DND-41 (cell line): Measurements from ENCODE around the gene BTBD8.

Experiments
- ATAC-seq: fragments of 200-7000 bp; cut with Tn5 transposase; 3 replicates; pipeline ENCODE4 v1.9.1; 2021; ENCODE audit warnings: low read depth; ENCODE audit not compliant: insufficient read depth
- DNase-seq: peaks from one replicate; pipeline ENCODE4 v3.0.0-alpha.2; 2020
- H2AFZ ChIP-seq: 2 replicates; pipeline ENCODE4 v1.6.0; 2012; ENCODE audit warnings: low read depth, low read length
- H3K27ac ChIP-seq: 2 replicates; pipeline ENCODE4 v1.5.1; 2012; ENCODE audit warnings: low read length, inconsistent platforms
- H3K27me3 ChIP-seq: fragments of 200-600 bp; sonication (generic); 2 replicates; pipeline ENCODE4 v1.6.0; 2012; ENCODE audit warnings: low read length, mild to moderate bottlenecking, inconsistent platforms; ENCODE audit not compliant: insufficient read depth, poor library complexity
- H3K36me3 ChIP-seq: 2 replicates; pipeline ENCODE4 v1.5.1; 2012; ENCODE audit warnings: low read length, inconsistent platforms; ENCODE audit not compliant: insufficient read depth
- H3K4me1 ChIP-seq: 2 replicates; pipeline ENCODE4 v1.5.1; 2012; ENCODE audit warnings: mild to moderate bottlenecking, low read length; ENCODE audit not compliant: insufficient read depth
- H3K4me2 ChIP-seq: 2 replicates; pipeline ENCODE4 v1.6.0; 2012; ENCODE audit warnings: mild to moderate bottlenecking, moderate library complexity, low read length, inconsistent platforms; ENCODE audit not compliant: insufficient read depth
- H3K4me3 ChIP-seq, 2 experiments: fragments of 200-600 bp in 1 of 2; shearing (Covaris generic) in 1 of 2; 2 replicates each; pipeline ENCODE4 v1.5.1; 2012 to 2016; ENCODE audit warnings: inconsistent platforms in 2 of 2, low read length in 2 of 2, mild to moderate bottlenecking in 2 of 2, low read depth in 1 of 2, moderate library complexity in 1 of 2
- H3K79me2 ChIP-seq: 2 replicates; pipeline ENCODE4 v1.6.0; 2012; ENCODE audit warnings: low read length, inconsistent platforms; ENCODE audit not compliant: insufficient read depth
- H3K9ac ChIP-seq: 2 replicates; pipeline ENCODE4 v1.6.0; 2012; ENCODE audit warnings: low read depth, mild to moderate bottlenecking, inconsistent platforms, low read length, moderate library complexity
- H3K9me3 ChIP-seq: 2 replicates; pipeline ENCODE4 v1.5.1; 2012; ENCODE audit warnings: low read length, moderate library complexity, mild to moderate bottlenecking, inconsistent platforms; ENCODE audit not compliant: insufficient read depth, severe bottlenecking
- H4K20me1 ChIP-seq: 2 replicates; pipeline ENCODE4 v1.6.0; 2012; ENCODE audit warnings: low read length; ENCODE audit not compliant: insufficient read depth
- EZH2 ChIP-seq: IDR thresholded peaks from 3 replicates; pipeline ENCODE4 v1.6.1; 2012; ENCODE audit warnings: borderline replicate concordance, low read depth, mild to moderate bottlenecking, moderate library complexity, low read length, inconsistent platforms; ENCODE audit not compliant: severe bottlenecking
- TF ChIP-seq, protein P1 (sequence below): IDR thresholded peaks from 2 replicates; pipeline ENCODE4 v1.5.1; 2012; ENCODE audit warnings: borderline replicate concordance, low read length, moderate library complexity, mild to moderate bottlenecking; ENCODE audit not compliant: poor library complexity, severe bottlenecking; ENCODE audit errors: extremely low read depth

Gene BTBD8

DNA sequence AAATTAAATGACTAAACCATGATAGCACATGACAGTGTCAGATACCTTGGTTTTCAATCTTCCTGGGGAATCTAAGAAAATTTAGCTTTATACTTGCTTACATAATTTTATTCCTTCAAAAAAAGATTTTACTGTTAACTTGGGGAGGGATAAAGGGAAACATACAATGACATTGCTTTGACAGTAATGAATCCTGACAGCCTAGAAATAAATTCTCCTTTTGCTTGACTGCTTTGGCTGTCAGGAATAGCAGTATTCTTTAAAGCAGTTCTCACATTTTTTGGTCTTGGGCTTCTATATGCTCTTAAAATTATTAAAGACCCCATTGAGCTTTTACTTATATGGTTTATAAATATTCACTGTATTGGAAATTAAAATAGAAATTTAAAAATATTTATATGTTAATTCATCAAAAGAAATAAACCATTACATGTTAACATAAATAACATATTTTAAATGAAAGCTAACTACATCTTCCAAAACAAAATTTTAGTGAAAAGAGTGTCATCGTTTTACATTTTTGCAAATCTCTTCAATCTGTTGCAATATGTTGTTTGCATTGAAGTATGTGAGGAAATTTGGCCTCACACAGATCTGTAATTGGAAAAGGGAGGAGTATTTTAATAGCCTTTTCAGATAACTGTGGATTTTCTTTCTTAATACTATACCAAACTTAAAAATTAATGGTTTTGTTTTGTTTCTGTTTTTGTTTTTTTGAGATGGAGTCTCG is 34.2 kb upstream of the BTBD8 start:
- H3K79me2 ChIP-seq, result no peaks in the 10 kb centered on the region
- H3K9me3 ChIP-seq, result no peaks in the 10 kb centered on the region
- H3K36me3 ChIP-seq, result no peaks in the 10 kb centered on the region; the same call in 1 of the 2 replicates
- H3K9ac ChIP-seq, result no peak overlapping the region
- DNase-seq (no peak), ATAC-seq (no peak)
- no peak overlapping the region for H3K27ac ChIP-seq
- H3K4me3 ChIP-seq, result no peak overlapping the region
- H3K27me3 ChIP-seq, result no peaks in the 10 kb centered on the region
- no peaks in the 10 kb centered on the region for H4K20me1 ChIP-seq
- no peaks in the 10 kb centered on the region for H3K4me1 ChIP-seq
- TF ChIP-seq, protein P1, sequence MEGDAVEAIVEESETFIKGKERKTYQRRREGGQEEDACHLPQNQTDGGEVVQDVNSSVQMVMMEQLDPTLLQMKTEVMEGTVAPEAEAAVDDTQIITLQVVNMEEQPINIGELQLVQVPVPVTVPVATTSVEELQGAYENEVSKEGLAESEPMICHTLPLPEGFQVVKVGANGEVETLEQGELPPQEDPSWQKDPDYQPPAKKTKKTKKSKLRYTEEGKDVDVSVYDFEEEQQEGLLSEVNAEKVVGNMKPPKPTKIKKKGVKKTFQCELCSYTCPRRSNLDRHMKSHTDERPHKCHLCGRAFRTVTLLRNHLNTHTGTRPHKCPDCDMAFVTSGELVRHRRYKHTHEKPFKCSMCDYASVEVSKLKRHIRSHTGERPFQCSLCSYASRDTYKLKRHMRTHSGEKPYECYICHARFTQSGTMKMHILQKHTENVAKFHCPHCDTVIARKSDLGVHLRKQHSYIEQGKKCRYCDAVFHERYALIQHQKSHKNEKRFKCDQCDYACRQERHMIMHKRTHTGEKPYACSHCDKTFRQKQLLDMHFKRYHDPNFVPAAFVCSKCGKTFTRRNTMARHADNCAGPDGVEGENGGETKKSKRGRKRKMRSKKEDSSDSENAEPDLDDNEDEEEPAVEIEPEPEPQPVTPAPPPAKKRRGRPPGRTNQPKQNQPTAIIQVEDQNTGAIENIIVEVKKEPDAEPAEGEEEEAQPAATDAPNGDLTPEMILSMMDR, result no peak
- TF ChIP-seq EZH2, result no peak
- no peak overlapping the region for H3K4me2 ChIP-seq
- no peak overlapping the region for H2AFZ ChIP-seq

DNA sequence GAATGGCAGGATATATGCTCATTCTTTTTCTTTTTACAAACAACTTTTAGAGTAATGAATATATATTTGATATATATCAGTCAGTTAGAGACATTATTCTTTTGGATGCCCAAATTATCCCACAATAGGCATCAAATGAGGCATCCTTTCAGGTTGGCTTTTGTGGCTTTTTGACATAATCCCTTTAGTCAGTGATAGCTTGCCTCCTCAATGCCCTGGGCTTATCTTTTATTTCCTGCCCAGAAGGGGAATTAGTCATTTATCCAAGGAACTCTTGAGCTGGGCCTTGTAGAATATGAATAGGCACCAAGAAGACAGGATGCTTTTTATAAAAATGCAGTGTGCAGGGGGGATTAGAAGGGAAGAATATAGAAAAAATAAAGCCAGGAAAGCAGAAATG is 28.2 kb upstream of the BTBD8 start:
- H3K9me3 ChIP-seq, result no peaks in the 10 kb centered on the region
- no peaks in the 10 kb centered on the region for H3K27me3 ChIP-seq
- H2AFZ ChIP-seq, result no peak overlapping the region
- ATAC-seq (no peak), DNase-seq (no peak)
- TF ChIP-seq, protein P1, result no peak
- TF ChIP-seq EZH2, result no peak
- H4K20me1 ChIP-seq, result no peaks in the 10 kb centered on the region
- H3K4me2 ChIP-seq, result no peak overlapping the region
- no peaks in the 10 kb centered on the region for H3K79me2 ChIP-seq
- H3K4me3 ChIP-seq, result no peak overlapping the region
- no peak overlapping the region for H3K27ac ChIP-seq
- H3K4me1 ChIP-seq, result no peaks in the 10 kb centered on the region
- H3K9ac ChIP-seq, result no peak overlapping the region
- no peaks in the 10 kb centered on the region; the same call in 1 of the 2 replicates for H3K36me3 ChIP-seq

DNA sequence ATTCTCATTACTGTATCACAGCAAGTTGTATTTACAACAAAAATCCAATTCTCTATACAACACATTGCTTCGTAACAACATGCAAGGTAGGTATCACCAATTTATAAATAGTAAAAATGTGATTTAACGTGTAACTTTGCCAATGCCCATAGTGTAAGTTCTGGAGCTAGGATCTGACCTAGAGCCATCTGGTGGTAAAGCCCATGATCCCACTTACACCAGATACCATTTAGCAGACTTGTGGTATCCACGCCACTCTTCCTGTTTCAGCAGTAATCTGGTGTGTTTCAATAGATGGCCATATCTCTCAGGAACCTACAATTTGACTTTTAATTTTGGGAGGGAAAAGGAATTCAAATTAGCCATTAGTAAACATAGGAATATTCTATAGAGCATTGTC is 15.1 kb upstream of the BTBD8 start:
- Histone ChIP-seq H4K20me1 (no peaks in the 10 kb centered on the region), H3K79me2 (no peaks in the 10 kb centered on the region), H3K4me1 (no peaks in the 10 kb centered on the region), H3K4me3 (no peak overlapping the region), H3K9ac (no peak overlapping the region), H3K4me2 (no peak overlapping the region), H3K36me3 (no peaks in the 10 kb centered on the region), H3K9me3 (no peaks in the 10 kb centered on the region), H3K27me3 (no peaks in the 10 kb centered on the region), H3K27ac (no peak overlapping the region), H2AFZ (no peak overlapping the region)
- TF ChIP-seq, protein P1, result peak; percentile 36
- no peak for TF ChIP-seq EZH2
- no peak for ATAC-seq
- DNase-seq, result no peak

DNA sequence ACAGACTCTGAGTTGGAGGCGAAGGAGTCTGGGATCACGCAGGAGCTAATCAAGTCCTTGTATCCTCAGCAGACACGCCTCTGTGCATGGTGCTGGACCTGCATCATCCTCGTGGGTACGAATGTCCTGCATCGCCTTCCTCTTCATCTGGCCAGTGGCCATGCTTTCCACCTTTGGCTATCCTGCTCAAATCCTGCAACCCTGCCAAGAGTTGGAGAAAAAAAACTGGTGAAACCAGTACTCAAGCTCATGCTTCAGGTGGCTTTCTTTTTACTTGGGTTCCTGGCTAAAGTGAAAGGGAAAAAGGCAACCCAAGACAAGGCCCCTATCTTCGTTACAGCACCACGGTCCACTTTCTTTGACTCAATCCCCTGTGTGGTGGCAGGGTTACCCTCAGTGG is 13.8 kb upstream of the BTBD8 start:
- DNase-seq (no peak), ATAC-seq (no peak)
- TF ChIP-seq, protein P1, result no peak
- TF ChIP-seq EZH2, result no peak
- Histone ChIP-seq H3K4me3 (no peak overlapping the region), H3K4me2 (no peak overlapping the region), H3K79me2 (no peaks in the 10 kb centered on the region), H3K36me3 (no peaks in the 10 kb centered on the region), H3K9ac (no peak overlapping the region), H3K4me1 (no peaks in the 10 kb centered on the region), H4K20me1 (no peaks in the 10 kb centered on the region), H3K27me3 (no peaks in the 10 kb centered on the region), H3K27ac (no peak overlapping the region), H3K9me3 (no peaks in the 10 kb centered on the region), H2AFZ (no peak overlapping the region)
